SU-DHL-6 (cell line): ENCODE results near the gene SPNS2.

Experiments
- H2AFZ ChIP-seq: fragments of 200-600 bp; sonication (generic); 2 replicates; pipeline ENCODE4 v1.6.1; 2014; ENCODE audit warnings: low read depth, mild to moderate bottlenecking, moderate library complexity, mixed read lengths, antibody characterized with exemption, low read length; ENCODE audit not compliant: severe bottlenecking
- H3F3A ChIP-seq: fragments of 200-600 bp; shearing (Covaris generic); 2 replicates; pipeline ENCODE4 v1.6.0; 2016; ENCODE audit warnings: antibody characterized with exemption, mild to moderate bottlenecking; ENCODE audit not compliant: insufficient read depth
- H3K27ac ChIP-seq: fragments of 200-600 bp; sonication (generic); 2 replicates; pipeline ENCODE4 v1.5.1; 2016; ENCODE audit warnings: low read depth, mild to moderate bottlenecking, low read length, moderate library complexity, mixed read lengths
- H3K27me3 ChIP-seq: fragments of 200-600 bp; sonication (generic), shearing (Covaris generic); 2 replicates; pipeline ENCODE4 v1.6.0; 2014; ENCODE audit warnings: mild to moderate bottlenecking, low read length
- H3K36me3 ChIP-seq: fragments of 200-600 bp; sonication (generic); 2 replicates; pipeline ENCODE4 v1.6.1; 2014; ENCODE audit warnings: mild to moderate bottlenecking, low read length, mixed read lengths
- H3K4me2 ChIP-seq: fragments of 300-600, 200-600 bp; shearing (Covaris generic), sonication (generic); 2 replicates; pipeline ENCODE4 v1.6.0; 2014; ENCODE audit warnings: low read length, low read depth, mild to moderate bottlenecking; ENCODE audit not compliant: poor library complexity, severe bottlenecking
- H3K4me3 ChIP-seq: fragments of 200-600 bp; sonication (generic); 2 replicates; pipeline ENCODE4 v1.5.1; 2014; ENCODE audit warnings: antibody characterized with exemption, low read length, mild to moderate bottlenecking, mixed read lengths; ENCODE audit not compliant: insufficient read depth, poor library complexity, severe bottlenecking
- H3K79me2 ChIP-seq: fragments of 200-600 bp; sonication (generic); 2 replicates; pipeline ENCODE4 v1.6.1; 2014; ENCODE audit warnings: mild to moderate bottlenecking, low read length, moderate library complexity; ENCODE audit not compliant: insufficient read depth
- H3K9ac ChIP-seq: fragments of 200-600 bp; sonication (generic); 2 replicates; pipeline ENCODE4 v1.7.0; 2014; ENCODE audit warnings: mild to moderate bottlenecking, low read length
- H3K9me2 ChIP-seq: fragments of 200-600 bp; sonication (generic); replicated peaks from 2 replicates; pipeline ENCODE4 v1.6.1; 2014; ENCODE audit warnings: low read length; ENCODE audit not compliant: insufficient read depth
- H3K9me3 ChIP-seq: fragments of 200-600 bp; sonication (generic); 2 replicates; pipeline ENCODE4 v1.6.1; 2014; ENCODE audit warnings: low read length, mixed read lengths; ENCODE audit not compliant: insufficient read depth
- H4K20me1 ChIP-seq: fragments of 200-600 bp; sonication (generic); 2 replicates; pipeline ENCODE4 v1.6.1; 2014; ENCODE audit warnings: low read depth, mild to moderate bottlenecking, antibody characterized with exemption, low read length, moderate library complexity, mixed read lengths
- CTCF ChIP-seq: fragments of 200-600 bp; sonication (generic); IDR thresholded peaks from one replicate; pipeline ENCODE4 v1.5.1; 2017; ENCODE audit warnings: antibody characterized with exemption, mild to moderate bottlenecking, low read length, moderate library complexity; ENCODE audit not compliant: insufficient read depth, poor library complexity, severe bottlenecking
- EZH2phosphoT487 ChIP-seq: fragments of 200-600 bp; sonication (generic), shearing (Covaris generic); conservative IDR thresholded peaks from 2 replicates; pipeline ENCODE4 v1.6.1; 2018; ENCODE audit warnings: mild to moderate bottlenecking, antibody characterized with exemption, low read length, moderate library complexity, mixed read lengths

SPNS2 gene

GRCh38 chr17:4560421-4560820 is 61.7 kb downstream of the SPNS2 start, which contains the start of gene GGT6:
Gene GGT6 (minus strand): TSS chr17:4560577. CDS start chr17:4560521, 56 bp downstream.
- H3K27ac ChIP-seq: no peak within 1 kb of the TSS
- no peaks in the 10 kb centered on the region for H3K79me2 ChIP-seq
- no peaks in the 10 kb centered on the region for H3F3A ChIP-seq
- TF ChIP-seq EZH2phosphoT487 (no peak), CTCF (no peak)
- no peak within 1 kb of the TSS for H2AFZ ChIP-seq
- no peak within 1 kb of the TSS for H3K4me2 ChIP-seq
- H4K20me1 ChIP-seq: no peaks in the 10 kb centered on the region
- H3K27me3 ChIP-seq: no peaks in the 10 kb centered on the region
- no peak within 1 kb of the TSS for H3K4me3 ChIP-seq
- no peak within 1 kb of the TSS for H3K9ac ChIP-seq
- no peaks in the 10 kb centered on the region for H3K36me3 ChIP-seq
- no peaks in the 10 kb centered on the region for H3K9me2 ChIP-seq
- no peaks in the 10 kb centered on the region for H3K9me3 ChIP-seq

- TF ChIP-seq EZH2phosphoT487: no peak
- no peak for TF ChIP-seq CTCF
- no peaks in the 10 kb centered on the region for H3K9me3 ChIP-seq
- no peak overlapping the region for H3K4me3 ChIP-seq
- H3F3A ChIP-seq: no peaks in the 10 kb centered on the region
- H3K27me3 ChIP-seq: no peaks in the 10 kb centered on the region
- H3K36me3 ChIP-seq: no peaks in the 10 kb centered on the region
- no peak overlapping the region for H3K9ac ChIP-seq
- no peaks in the 10 kb centered on the region for H3K79me2 ChIP-seq
- no peaks in the 10 kb centered on the region for H4K20me1 ChIP-seq
- no peak overlapping the region for H2AFZ ChIP-seq
- no peaks in the 10 kb centered on the region for H3K9me2 ChIP-seq
- H3K27ac ChIP-seq: no peak overlapping the region
- no peak overlapping the region for H3K4me2 ChIP-seq
Measured at GRCh38 chr17:4560837-4561256, 62.2 kb downstream of the SPNS2 start.

GRCh38 chr17:4562015-4562969 is 63.6 kb downstream of the SPNS2 start:
- H3K4me2 ChIP-seq: peak overlapping the region; percentile 24
- no peak overlapping the region for H2AFZ ChIP-seq
- no peak overlapping the region for H3K4me3 ChIP-seq
- no peaks in the 10 kb centered on the region for H3K27me3 ChIP-seq
- H3K9me2 ChIP-seq: no peaks in the 10 kb centered on the region
- H3F3A ChIP-seq: no peaks in the 10 kb centered on the region
- H3K9me3 ChIP-seq: no peaks in the 10 kb centered on the region
- TF ChIP-seq EZH2phosphoT487 (no peak), CTCF (no peak)
- 0 out of 2 replicates have a peak overlapping the region, but pooled peaks have one; percentile 8 for H3K9ac ChIP-seq
- H4K20me1 ChIP-seq: no peaks in the 10 kb centered on the region
- no peaks in the 10 kb centered on the region for H3K36me3 ChIP-seq
- H3K27ac ChIP-seq: no peak overlapping the region
- H3K79me2 ChIP-seq: no peaks in the 10 kb centered on the region
